ENCODE data around the gene NR2E1.

Gene NR2E1

GRCh38 chr6:108171918-108172516 lies 6.2 kb downstream of the NR2E1 start:
- no peak for DNase-seq

GRCh38 chr6:108174371-108175175 lies 8.8 kb downstream of the NR2E1 start:
- peak; percentile 86 for DNase-seq

DNA sequence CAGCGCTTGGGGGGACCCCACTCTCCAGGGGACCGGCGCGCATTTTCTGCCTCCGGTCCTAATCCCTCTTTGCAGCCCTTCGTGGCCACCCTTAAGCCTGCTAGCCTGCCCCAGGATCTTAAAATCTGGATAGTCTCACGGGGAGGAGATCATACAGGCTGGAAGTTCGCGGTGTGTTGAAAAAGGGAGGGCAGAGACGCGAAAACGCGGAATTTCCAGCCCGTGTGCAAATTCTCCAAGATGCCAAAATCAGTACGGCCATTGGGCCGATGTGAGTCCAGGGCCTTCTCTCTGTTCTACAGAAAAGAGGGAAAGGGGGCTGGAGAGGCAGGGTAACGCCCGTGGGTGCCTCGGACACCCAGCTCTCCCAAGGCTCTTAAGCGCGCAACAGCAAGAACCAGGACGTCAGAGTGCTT lies 9.4 kb downstream of the NR2E1 start:
- DNase-seq, result no peak

DNA sequence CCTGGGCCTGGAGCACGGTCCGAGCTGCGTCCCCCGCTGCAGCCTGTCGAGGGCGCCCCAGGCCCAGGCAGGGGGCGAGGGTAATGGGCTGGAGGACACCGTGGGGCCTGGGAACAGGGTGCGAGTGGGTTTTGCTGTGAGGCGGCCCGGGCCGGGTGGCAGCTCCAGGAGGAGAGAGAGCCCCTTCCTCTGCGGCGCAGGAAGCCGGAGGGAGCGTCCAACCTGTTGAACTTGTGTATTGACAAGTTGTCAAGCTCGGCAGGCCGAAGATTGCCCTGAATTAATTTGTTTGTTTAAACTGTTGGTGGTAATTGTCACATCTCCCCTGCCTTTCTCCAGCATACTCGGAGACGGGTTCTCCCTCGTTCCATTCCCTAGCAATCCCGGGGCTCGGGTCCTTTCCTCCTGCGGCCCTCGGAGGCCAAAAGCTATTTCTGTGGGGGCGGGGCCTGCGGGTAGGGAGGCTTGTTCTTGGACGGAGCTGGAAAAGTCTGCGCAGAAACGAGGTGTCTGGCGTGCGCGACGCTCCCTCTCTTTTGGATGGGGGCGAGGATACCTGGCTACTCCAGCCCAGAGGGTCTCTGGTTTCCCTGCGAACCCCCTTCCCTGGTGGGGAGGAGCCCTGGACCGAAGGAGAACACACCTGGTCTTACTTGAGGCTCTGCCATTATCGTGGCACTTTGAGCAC lies 9.9 kb downstream of the NR2E1 start:
- DNase-seq, result no peak

GRCh38 chr6:108176281-108177089 lies 10.7 kb downstream of the NR2E1 start:
- no peak for DNase-seq

- DNase-seq, result no peak
Observed at GRCh38 chr6:108179741-108180140, 13.9 kb downstream of the NR2E1 start.

GRCh38 chr6:108180266-108180665 lies 14.4 kb downstream of the NR2E1 start:
- DNase-seq, result no peak

- DNase-seq, result no peak
Observed at GRCh38 chr6:108180776-108181175, 15.0 kb downstream of the NR2E1 start.

DNA sequence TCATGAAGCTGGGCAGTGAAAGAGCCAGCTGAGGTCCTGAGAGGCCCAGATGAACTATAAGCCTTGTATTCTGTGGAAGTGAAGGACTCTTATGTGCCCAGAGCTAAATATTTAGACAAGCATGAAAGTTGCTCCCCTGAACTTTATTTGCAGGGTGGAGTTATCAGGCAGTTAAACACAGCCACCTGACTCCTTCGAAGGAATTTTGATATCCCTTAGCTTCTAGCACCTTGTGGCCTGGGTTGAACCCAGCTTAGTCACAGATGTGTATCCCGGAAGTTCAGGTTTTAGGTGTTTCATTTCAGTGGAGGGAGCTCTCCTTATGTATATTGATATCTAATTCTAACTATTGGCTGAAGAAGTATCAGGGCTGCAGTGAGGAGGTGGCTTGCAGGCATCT lies 20.4 kb downstream of the NR2E1 start:
- DNase-seq, result no peak

GRCh38 chr6:108187519-108187918 lies 21.7 kb downstream of the NR2E1 start:
- no peak for DNase-seq

- DNase-seq, result no peak
Observed at GRCh38 chr6:108193131-108193530, 27.3 kb downstream of the NR2E1 start.

DNA sequence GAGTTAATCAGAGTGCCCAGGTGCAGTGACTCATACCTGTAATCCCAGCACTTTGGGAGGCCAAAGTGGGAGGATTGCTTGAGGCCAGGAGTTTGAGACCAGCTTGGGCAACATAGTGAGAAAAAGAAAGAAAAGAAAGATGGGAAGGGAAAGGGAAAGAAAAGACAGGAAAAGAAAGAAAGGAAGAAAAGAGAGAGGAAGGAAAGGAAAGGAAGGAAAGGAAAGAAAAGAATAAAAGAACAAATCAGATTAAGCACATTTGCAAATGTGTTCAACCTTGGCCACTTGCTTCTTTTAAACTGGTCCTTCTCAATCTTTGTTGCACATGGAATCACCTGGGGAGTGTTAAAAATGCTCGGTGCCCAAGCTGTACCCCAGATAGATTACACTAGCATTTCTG lies 28.0 kb downstream of the NR2E1 start:
- no peak for DNase-seq

- no peak for DNase-seq
Observed at GRCh38 chr6:108194503-108194902, 28.7 kb downstream of the NR2E1 start.

DNA sequence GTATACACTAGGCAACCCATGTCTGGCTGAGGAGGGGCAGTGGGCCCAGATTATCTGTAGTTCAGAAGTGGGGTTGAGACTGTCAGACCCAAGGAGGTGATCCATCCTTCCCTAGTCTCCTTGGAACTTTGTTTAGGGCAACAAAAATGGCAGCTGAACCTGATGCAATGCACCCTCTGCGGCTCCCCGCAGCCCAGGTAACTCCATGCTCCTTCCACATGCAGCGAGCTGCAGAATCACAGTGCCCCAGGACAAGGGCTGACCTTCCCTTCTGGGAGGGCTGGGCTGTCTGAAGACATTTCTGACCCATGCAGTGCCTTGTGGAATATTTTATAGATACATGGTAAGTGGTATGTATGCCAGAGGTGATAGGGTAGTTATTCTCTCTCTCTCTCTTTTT lies 29.4 kb downstream of the NR2E1 start:
- no peak for DNase-seq

DNA sequence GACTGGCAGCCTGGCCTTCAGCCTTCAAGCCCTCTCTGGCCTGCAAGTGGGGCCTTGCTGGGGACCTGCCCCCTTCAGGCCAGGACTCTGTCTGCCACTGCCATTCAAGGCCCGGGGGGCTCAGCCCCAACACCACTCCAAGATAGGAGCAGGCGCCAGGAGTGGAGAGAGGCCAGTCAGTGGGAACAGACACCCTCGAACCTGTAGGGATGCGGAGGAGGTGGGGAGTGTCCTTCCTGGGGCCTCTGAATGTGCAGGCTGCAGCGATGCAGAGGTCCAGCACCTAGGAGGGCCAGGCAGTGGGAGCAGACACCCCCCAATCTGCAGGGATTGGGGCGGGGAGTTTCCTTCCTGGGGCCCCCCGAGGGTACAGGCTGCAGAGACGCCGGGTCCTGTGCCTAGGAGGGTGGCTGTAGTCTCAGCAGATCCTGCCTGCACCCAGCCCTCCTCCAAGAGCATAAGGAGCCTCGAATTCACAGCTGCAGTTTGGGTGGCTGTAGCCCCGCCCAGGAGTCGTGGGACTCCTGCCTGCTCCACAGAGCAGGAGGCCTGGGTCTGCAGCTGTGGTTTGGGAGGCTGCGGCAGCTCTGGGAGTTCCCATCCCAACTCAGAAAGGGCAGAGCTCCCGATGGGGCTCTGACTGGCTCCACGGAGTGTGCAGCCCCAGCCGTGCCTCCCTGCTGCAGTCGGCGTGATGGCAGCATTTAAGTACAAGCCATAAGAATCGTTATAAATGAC lies 33.1 kb downstream of the NR2E1 start:
- DNase-seq, result no peak

GRCh38 chr6:108200186-108200585 lies 34.4 kb downstream of the NR2E1 start:
- DNase-seq, result no peak

DNA sequence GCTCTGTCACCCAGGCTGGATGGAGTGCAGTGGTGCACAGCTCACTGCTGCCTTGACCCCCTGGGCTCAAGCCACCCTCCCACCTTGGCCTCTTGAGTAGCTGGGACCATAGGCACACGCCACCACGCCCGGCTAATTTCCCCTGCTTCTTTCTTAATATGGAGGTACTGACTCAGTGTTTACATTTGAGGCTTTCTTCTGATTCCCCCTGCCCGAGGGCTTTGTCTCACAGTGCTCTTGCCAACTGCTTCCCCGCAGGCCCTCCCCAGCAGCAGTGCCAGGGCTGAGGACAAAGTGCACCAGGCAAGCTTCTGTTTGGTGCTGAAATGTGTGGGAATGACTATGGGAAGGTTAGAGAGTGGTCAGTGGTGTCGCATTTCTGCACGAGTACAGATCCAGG lies 34.8 kb downstream of the NR2E1 start:
- no peak for DNase-seq

GRCh38 chr6:108203189-108204112 lies 37.6 kb downstream of the NR2E1 start:
- DNase-seq, result no peak

DNA sequence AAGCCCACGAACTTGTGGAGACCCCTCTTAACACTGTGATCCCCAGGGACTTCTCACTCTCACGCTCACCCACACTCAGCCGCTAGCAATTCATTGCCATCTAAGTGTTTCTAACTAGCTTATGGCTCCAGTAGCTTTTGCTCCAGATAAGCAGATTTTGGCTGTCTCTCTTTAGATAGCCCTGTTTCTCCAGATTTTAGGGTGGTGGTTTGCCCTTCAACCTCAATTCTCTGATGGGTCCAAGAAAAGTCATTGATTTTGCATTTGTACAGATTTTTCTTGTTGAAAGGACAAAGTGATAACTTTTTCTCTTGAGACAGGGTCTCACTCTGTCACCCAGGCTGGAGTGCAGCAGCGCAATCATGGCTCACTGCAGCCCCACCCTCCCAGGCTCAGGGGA lies 41.2 kb downstream of the NR2E1 start:
- peak; percentile 21 for DNase-seq

DNA sequence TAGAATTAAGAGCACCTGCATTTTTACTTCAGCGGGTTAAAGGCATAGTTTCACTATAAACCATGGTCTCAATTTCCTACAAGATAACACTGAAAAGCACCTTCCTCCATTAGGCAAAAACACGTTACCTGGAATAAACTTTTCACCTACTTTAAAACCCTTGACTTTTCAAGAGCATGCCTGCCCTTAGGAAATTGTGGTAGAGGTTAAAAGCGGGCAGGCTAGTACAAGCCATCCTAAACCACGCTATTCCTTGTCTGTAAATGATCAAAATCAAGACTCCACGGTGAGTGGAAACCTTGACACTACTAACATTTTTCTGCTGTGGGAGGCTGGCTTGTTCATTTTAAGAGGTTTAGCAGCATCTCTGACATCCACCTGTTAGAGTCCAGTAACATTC lies 43.9 kb downstream of the NR2E1 start:
- no peak for DNase-seq

- no peak for DNase-seq
Observed at GRCh38 chr6:108210556-108210955, 44.7 kb downstream of the NR2E1 start.

All from hematopoietic multipotent progenitor cell treated with erythropoietin and hydrocortisone succinate and interleukin-3 and kit ligand, for 6 days (in vitro differentiated cells).